GM12875 (cell line): ENCODE results near the gene RNU5B-1.
"Not testable (repeated sequence)": the region's sequence is repeated elsewhere in the genome, so short reads cannot be mapped to it uniquely, and the experiment has no call there.

Source experiments
- H3K4me3 ChIP-seq: one replicate; pipeline ENCODE4 v1.5.1; 2011; ENCODE audit warnings: low read depth, low read length, control low read depth
- CTCF ChIP-seq: IDR thresholded peaks from 2 replicates; pipeline ENCODE4 v1.5.1; 2011; ENCODE audit warnings: low read depth, mild to moderate bottlenecking, control low read depth, inconsistent platforms, low read length, moderate library complexity, borderline replicate concordance; ENCODE audit not compliant: insufficient read depth

RNU5B-1 gene

GRCh38 chr15:65263313-65263712 is 41.2 kb upstream of the RNU5B-1 start:
- no peak overlapping the region for H3K4me3 ChIP-seq
- TF ChIP-seq CTCF: no peak

- H3K4me3 ChIP-seq: no peak overlapping the region
- no peak for TF ChIP-seq CTCF
Observed at GRCh38 chr15:65264863-65265430, 39.5 kb upstream of the RNU5B-1 start.

GRCh38 chr15:65266469-65266868 is 38.0 kb upstream of the RNU5B-1 start:
- no peak overlapping the region for H3K4me3 ChIP-seq
- no peak for TF ChIP-seq CTCF

- H3K4me3 ChIP-seq: no peak overlapping the region
- TF ChIP-seq CTCF: no peak
Observed at GRCh38 chr15:65268411-65268810, 36.1 kb upstream of the RNU5B-1 start.

- H3K4me3 ChIP-seq: not testable (repeated sequence)
- peak; percentile 57 for TF ChIP-seq CTCF
Observed at GRCh38 chr15:65270811-65271545, 33.5 kb upstream of the RNU5B-1 start.

- H3K4me3 ChIP-seq: no peak overlapping the region
- no peak for TF ChIP-seq CTCF
Observed at GRCh38 chr15:65275104-65275727, 29.3 kb upstream of the RNU5B-1 start.

- no peak overlapping the region for H3K4me3 ChIP-seq
- TF ChIP-seq CTCF: no peak
Observed at GRCh38 chr15:65275728-65276126, 28.8 kb upstream of the RNU5B-1 start.
